Mesendoderm (in vitro differentiated cells): Measurements from ENCODE around the gene TGFBR2.
"Not testable (repeated sequence)": the region's sequence is repeated elsewhere in the genome, so short reads cannot be mapped to it uniquely, and the experiment has no call there.

ENCODE experiments used
- DNase-seq: peaks from one replicate; pipeline ENCODE4 v3.0.0; 2013
- H2AK5ac ChIP-seq: 2 replicates; pipeline ENCODE4 v1.6.1; 2013; ENCODE audit warnings: low read length, inconsistent platforms
- H2BK120ac ChIP-seq: 2 replicates; pipeline ENCODE4 v1.6.1; 2013; ENCODE audit warnings: low read depth, mild to moderate bottlenecking, low read length, moderate library complexity, mixed read lengths
- H2BK15ac ChIP-seq: replicated peaks from 2 replicates; pipeline ENCODE4 v1.6.1; 2013; ENCODE audit warnings: low read depth, mild to moderate bottlenecking, moderate library complexity
- H2BK5ac ChIP-seq: 2 replicates; pipeline ENCODE4 v1.6.1; 2013; ENCODE audit warnings: low read length, inconsistent platforms
- H3K18ac ChIP-seq: 2 replicates; pipeline ENCODE4 v1.6.1; 2013; ENCODE audit warnings: mild to moderate bottlenecking, low read length, mixed read lengths
- H3K23ac ChIP-seq: one replicate; pipeline ENCODE4 v1.6.1; 2013; ENCODE audit warnings: low read length
- H3K27ac ChIP-seq: 2 replicates; pipeline ENCODE4 v1.5.1; 2013; ENCODE audit warnings: low read depth, mild to moderate bottlenecking, inconsistent platforms, low read length, moderate library complexity
- H3K27me3 ChIP-seq: 2 replicates; pipeline ENCODE4 v1.6.1; 2013; ENCODE audit warnings: low read length, control low read depth, mild to moderate bottlenecking, inconsistent platforms; ENCODE audit not compliant: insufficient read depth, poor library complexity
- H3K36me3 ChIP-seq: 2 replicates; pipeline ENCODE4 v1.6.1; 2013; ENCODE audit warnings: low read length, inconsistent platforms; ENCODE audit not compliant: control insufficient read depth, insufficient read depth
- H3K4ac ChIP-seq: one replicate; pipeline ENCODE4 v1.6.1; 2013; ENCODE audit warnings: low read depth, mild to moderate bottlenecking, low read length, moderate library complexity
- H3K4me1 ChIP-seq: 2 replicates; pipeline ENCODE4 v1.6.1; 2013; ENCODE audit warnings: low read depth, low read length, inconsistent platforms; ENCODE audit not compliant: control insufficient read depth
- H3K4me2 ChIP-seq: 2 replicates; pipeline ENCODE4 v1.6.1; 2013; ENCODE audit warnings: low read length
- H3K4me3 ChIP-seq: 2 replicates; pipeline ENCODE4 v1.5.1; 2013; ENCODE audit warnings: mild to moderate bottlenecking, low read length
- H3K56ac ChIP-seq: one replicate; pipeline ENCODE4 v1.6.1; 2013; ENCODE audit warnings: low read length
- H3K79me1 ChIP-seq: 2 replicates; pipeline ENCODE4 v1.6.1; 2013; ENCODE audit warnings: low read length, inconsistent platforms
- H3K79me2 ChIP-seq: 2 replicates; pipeline ENCODE4 v1.6.1; 2013; ENCODE audit warnings: mild to moderate bottlenecking, low read length; ENCODE audit not compliant: control insufficient read depth, insufficient read depth
- H3K9ac ChIP-seq: 2 replicates; pipeline ENCODE4 v1.6.1; 2013; ENCODE audit warnings: low read length, inconsistent platforms
- H4K5ac ChIP-seq: one replicate; pipeline ENCODE4 v1.6.1; 2013; ENCODE audit warnings: low read length
- H4K8ac ChIP-seq: one replicate; pipeline ENCODE4 v1.6.1; 2013; ENCODE audit warnings: low read depth, mild to moderate bottlenecking, control low read depth, low read length, moderate library complexity
- WGBS: extraction: QIAGEN DNeasy Blood & Tissue Kit; methylation state at CpG from one replicate; pipeline ENCODE4 v1.1.7; 2013; ENCODE audit warnings: low lambda C conversion rate, missing lambda C conversion rate; ENCODE audit not compliant: insufficient coverage; ENCODE audit errors: extremely low coverage; 5-methylcytosine and 5-hydroxymethylcytosine counted together

Gene TGFBR2

GRCh38 chr3:30621576-30621975 is 15.2 kb downstream of the TGFBR2 start:
- Histone ChIP-seq H3K23ac (no peak overlapping the region), H3K4me2 (no peak overlapping the region), H3K4me3 (no peak overlapping the region), H4K8ac (no peak overlapping the region), H3K18ac (no peak overlapping the region), H2BK15ac (no peak overlapping the region), H3K27ac (no peak overlapping the region), H3K9ac (no peak overlapping the region), H3K4me1 (peaks cover 2% of the 10 kb centered on the region), H4K5ac (no peak overlapping the region), H2BK5ac (no peak overlapping the region), H3K79me2 (peaks cover 10% of the 10 kb centered on the region), H2BK120ac (no peak overlapping the region), H3K27me3 (no peaks in the 10 kb centered on the region), H3K36me3 (no peaks in the 10 kb centered on the region), H3K56ac (no peak overlapping the region), H3K79me1 (peaks cover 2% of the 10 kb centered on the region), H2AK5ac (no peak overlapping the region), H3K4ac (no peak overlapping the region)
- DNase-seq, result peak; percentile 38
- WGBS, result no CpG with 5 or more reads among the region's 2 CpGs

DNA sequence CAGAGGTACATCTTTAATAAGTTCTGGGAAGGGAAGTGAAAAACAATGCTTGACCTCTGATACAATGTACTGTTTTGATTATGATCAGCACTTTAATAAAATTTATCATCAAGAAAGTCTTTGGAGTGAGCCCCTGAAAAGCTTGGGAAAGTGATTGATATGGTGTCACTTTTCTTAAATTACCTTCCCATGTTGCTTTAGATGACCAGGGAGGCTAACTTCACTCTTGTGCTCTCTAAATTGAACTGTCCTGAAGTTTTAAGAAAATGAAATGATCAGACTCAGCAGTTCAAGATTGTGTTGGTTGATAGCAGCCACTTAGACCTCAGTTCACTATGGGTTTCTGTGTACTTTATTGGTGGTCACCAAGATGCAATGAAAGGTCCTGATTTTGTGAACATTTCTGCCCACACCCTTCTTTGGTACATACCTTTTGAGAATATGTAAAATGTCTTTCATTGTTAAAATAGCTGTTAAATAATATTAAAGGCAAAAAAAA is 15.7 kb downstream of the TGFBR2 start:
- no peak for DNase-seq
- Histone ChIP-seq H3K23ac (no peak overlapping the region), H3K4ac (no peak overlapping the region), H2BK5ac (no peak overlapping the region), H3K79me2 (peaks cover 10% of the 10 kb centered on the region), H2BK120ac (no peak overlapping the region), H2BK15ac (no peak overlapping the region), H3K9ac (no peak overlapping the region), H3K18ac (no peak overlapping the region), H3K4me2 (no peak overlapping the region), H3K56ac (no peak overlapping the region), H3K4me1 (peaks cover 4% of the 10 kb centered on the region), H3K36me3 (no peaks in the 10 kb centered on the region), H3K27me3 (no peaks in the 10 kb centered on the region), H3K79me1 (peaks cover 2% of the 10 kb centered on the region), H3K27ac (no peak overlapping the region), H2AK5ac (no peak overlapping the region), H4K8ac (no peak overlapping the region), H3K4me3 (no peak overlapping the region), H4K5ac (no peak overlapping the region)

DNA sequence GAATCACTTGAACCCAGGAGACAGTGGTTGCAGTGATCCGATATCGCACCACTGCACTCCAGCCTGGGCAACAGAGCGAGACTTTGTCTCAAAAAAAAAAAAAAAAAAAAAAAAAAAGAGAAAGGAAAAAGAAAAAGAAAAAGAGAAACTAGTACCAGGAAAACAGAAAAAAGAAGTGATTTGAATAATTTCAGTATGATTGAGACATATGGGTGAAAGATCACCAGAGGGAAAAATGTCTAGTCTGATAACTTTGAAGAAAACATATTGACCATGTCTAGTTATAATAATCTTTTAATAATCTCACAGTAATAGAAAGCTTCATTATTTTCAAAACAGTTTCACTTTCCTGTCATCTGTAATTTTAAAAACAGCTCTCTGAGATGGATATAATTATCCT is 16.4 kb downstream of the TGFBR2 start:
- no peak overlapping the region for H3K4ac ChIP-seq
- no peak overlapping the region for H2BK15ac ChIP-seq
- H3K4me3 ChIP-seq, result no peak overlapping the region
- no peak overlapping the region for H4K5ac ChIP-seq
- no peak overlapping the region for H3K23ac ChIP-seq
- no peak overlapping the region for H2BK5ac ChIP-seq
- peaks cover 8% of the 10 kb centered on the region for H3K79me2 ChIP-seq
- H2BK120ac ChIP-seq, result no peak overlapping the region
- no peak overlapping the region for H3K27ac ChIP-seq
- no peaks in the 10 kb centered on the region for H3K27me3 ChIP-seq
- no peaks in the 10 kb centered on the region for H3K36me3 ChIP-seq
- no peaks in the 10 kb centered on the region for H3K79me1 ChIP-seq
- no peak overlapping the region for H2AK5ac ChIP-seq
- no peak overlapping the region for H3K56ac ChIP-seq
- no peak overlapping the region for H3K18ac ChIP-seq
- H4K8ac ChIP-seq, result no peak overlapping the region
- no CpG with 5 or more reads among the region's 3 CpGs for WGBS
- peaks cover 4% of the 10 kb centered on the region for H3K4me1 ChIP-seq
- H3K9ac ChIP-seq, result no peak overlapping the region
- no peak for DNase-seq
- no peak overlapping the region for H3K4me2 ChIP-seq

- Histone ChIP-seq H3K23ac (no peak overlapping the region), H3K27me3 (no peaks in the 10 kb centered on the region), H3K4ac (no peak overlapping the region), H3K4me3 (no peak overlapping the region), H2BK120ac (no peak overlapping the region), H3K79me2 (peaks cover 6% of the 10 kb centered on the region), H3K4me2 (no peak overlapping the region), H3K9ac (no peak overlapping the region), H3K56ac (no peak overlapping the region), H3K4me1 (peaks cover 6% of the 10 kb centered on the region), H2BK5ac (no peak overlapping the region), H3K27ac (no peak overlapping the region), H3K79me1 (no peaks in the 10 kb centered on the region), H2AK5ac (no peak overlapping the region), H3K18ac (no peak overlapping the region), H2BK15ac (no peak overlapping the region), H4K8ac (no peak overlapping the region), H4K5ac (no peak overlapping the region), H3K36me3 (no peaks in the 10 kb centered on the region)
- DNase-seq, result no peak
- WGBS, result no CpG with 5 or more reads among the region's 5 CpGs
Observed at GRCh38 chr3:30623351-30623750, 16.9 kb downstream of the TGFBR2 start.

- not testable (repeated sequence) for H3K27ac ChIP-seq, H3K56ac ChIP-seq, H4K8ac ChIP-seq, DNase-seq, H3K18ac ChIP-seq, H2BK120ac ChIP-seq, H3K27me3 ChIP-seq, H3K79me1 ChIP-seq, H3K4ac ChIP-seq, H2BK15ac ChIP-seq, H3K79me2 ChIP-seq, H3K23ac ChIP-seq, H4K5ac ChIP-seq, H2BK5ac ChIP-seq, H3K4me3 ChIP-seq, H3K9ac ChIP-seq, H2AK5ac ChIP-seq, H3K36me3 ChIP-seq, H3K4me2 ChIP-seq
- WGBS, result no CpG with 5 or more reads among the region's 6 CpGs
- peaks cover 13% of the 10 kb centered on the region for H3K4me1 ChIP-seq
Observed at GRCh38 chr3:30624480-30624879, 18.1 kb downstream of the TGFBR2 start.
